HCT116 (cell line): ENCODE measurements around the gene NEDD4. TPM values are rescaled to one million over a fixed set of nuclear protein-coding genes. Genes with fewer than 3 reads are reported as not detected.
A peak's percentile ranks its signal among the peaks of the same experiment; 100 is the strongest.

Experiments used
- ATAC-seq: fragments of 200-7000 bp; cut with Tn5 transposase; 2 replicates; pipeline ENCODE4 v1.9.1; 2020; ENCODE audit warnings: mild to moderate bottlenecking, moderate library complexity
- BruUV-seq: library from RNA; stranded (reverse); fragments of 400-500 nt; replicated peaks from 2 replicates; lab custom pipeline; 2021; lab: Mats Ljungman, UMichigan
- CTCF ChIA-PET: fragments of 300-600 bp; sonication (Branson Sonifier 250); formaldehyde crosslinking; loops from one replicate; lab custom pipeline; 2021; ENCODE audit warnings: antibody characterized with exemption; lab: Charles Lee
- POLR2A ChIA-PET: fragments of 300-600, 350-600 bp; sonication (Branson Sonifier 250); formaldehyde crosslinking; loops from one replicate; lab custom pipeline; 2021; ENCODE audit warnings: antibody characterized with exemption; lab: Charles Lee
- RAD21 ChIA-PET, 2 experiments: fragments of 300-600 bp; sonication (Branson Sonifier 250); formaldehyde crosslinking; loops; one replicate each; lab custom pipeline; 2023; ENCODE audit warnings: low total read pairs in 2 of 2; ENCODE audit not compliant: uncharacterized antibody in 2 of 2, unreplicated experiment in 2 of 2, low non-redundant PET in 1 of 2; lab: Charles Lee
- DNase-seq: peaks from one replicate; pipeline ENCODE4 v3.0.0-alpha.2; 2010; ENCODE audit warnings: low read depth, low spot score
- H2AFZ ChIP-seq: fragments of 200-600 bp; shearing (Covaris generic), sonication (generic); 2 replicates; pipeline ENCODE4 v1.6.1; 2017; ENCODE audit warnings: low read depth, mixed run types, mixed read lengths, antibody characterized with exemption, low read length; ENCODE audit not compliant: poor library complexity, severe bottlenecking
- H3K27ac ChIP-seq: 2 replicates; pipeline ENCODE4 v1.5.1; 2012; ENCODE audit warnings: low read depth, low read length
- H3K27me3 ChIP-seq: fragments of 200-600 bp; sonication (generic); 2 replicates; pipeline ENCODE4 v1.6.1; 2016; ENCODE audit warnings: mixed run types, low read length, mixed read lengths; ENCODE audit not compliant: insufficient read depth
- H3K36me3 ChIP-seq, 2 experiments: fragments of 200-500 bp in 1 of 2; fragments of 200-600 bp in 1 of 2; sonication (Bioruptor generic) in 1 of 2; sonication (generic) in 1 of 2; 2 replicates each; pipeline versions ENCODE4 v1.5.1 to v1.6.1; 2014 to 2016; ENCODE audit warnings: low read length in 2 of 2, inconsistent platforms in 1 of 2, mixed read lengths in 1 of 2, mixed run types in 1 of 2; ENCODE audit not compliant: insufficient read depth in 2 of 2, control insufficient read depth in 1 of 2
- H3K4me1 ChIP-seq, 2 experiments: fragments of 200-600 bp in 1 of 2; sonication (generic) in 1 of 2; 2 replicates each; pipeline versions ENCODE4 v1.5.1 to v1.6.1; 2012 to 2017; ENCODE audit warnings: low read length in 2 of 2, inconsistent platforms in 1 of 2, mild to moderate bottlenecking in 1 of 2, mixed read lengths in 1 of 2, mixed run types in 1 of 2, moderate library complexity in 1 of 2; ENCODE audit not compliant: insufficient read depth in 2 of 2, control insufficient read depth in 1 of 2
- H3K4me2 ChIP-seq: fragments of 200-600 bp; sonication (generic); 2 replicates; pipeline ENCODE4 v1.6.1; 2017; ENCODE audit warnings: mixed run types, low read length, mixed read lengths
- H3K4me3 ChIP-seq, 2 experiments: fragments of 200-600 bp in 1 of 2; sonication (generic) in 1 of 2; replicated peaks in 1 of 2; 2 replicates each; pipeline ENCODE4 v1.5.1; 2011 to 2016; ENCODE audit warnings: low read length in 2 of 2, control low read depth in 1 of 2, low read depth in 1 of 2, mild to moderate bottlenecking in 1 of 2, mixed read lengths in 1 of 2, mixed run types in 1 of 2
- H3K79me2 ChIP-seq: fragments of 200-600 bp; sonication (generic); 2 replicates; pipeline ENCODE4 v1.6.1; 2017; ENCODE audit warnings: mild to moderate bottlenecking, mixed run types, low read length, moderate library complexity, mixed read lengths; ENCODE audit not compliant: insufficient read depth
- H3K9ac ChIP-seq: fragments of 200-600 bp; sonication (generic); 2 replicates; pipeline ENCODE4 v1.6.1; 2016; ENCODE audit warnings: low read length, mixed read lengths
- H3K9me2 ChIP-seq: fragments of 200-600 bp; sonication (generic), shearing (Covaris generic); 2 replicates; pipeline ENCODE4 v1.6.1; 2017; ENCODE audit warnings: mixed run types, mild to moderate bottlenecking, moderate library complexity; ENCODE audit not compliant: insufficient read depth
- H3K9me3 ChIP-seq, 2 experiments: fragments of 200-500 bp in 1 of 2; fragments of 200-600 bp in 1 of 2; sonication (Bioruptor generic) in 1 of 2; sonication (generic) in 1 of 2; 2 replicates each; pipeline ENCODE4 v1.6.1; 2014 to 2017; ENCODE audit warnings: low read length in 2 of 2, mixed read lengths in 2 of 2, inconsistent platforms in 1 of 2, low read depth in 1 of 2, mild to moderate bottlenecking in 1 of 2, mixed run types in 1 of 2, moderate library complexity in 1 of 2; ENCODE audit not compliant: control insufficient read depth in 1 of 2, insufficient read depth in 1 of 2
- H4K20me1 ChIP-seq: fragments of 200-600 bp; sonication (generic), shearing (Covaris generic); 2 replicates; pipeline ENCODE4 v1.6.1; 2017; ENCODE audit warnings: mixed run types, mild to moderate bottlenecking, moderate library complexity; ENCODE audit not compliant: insufficient read depth
- CBX3 ChIP-seq: IDR thresholded peaks from 2 replicates; pipeline ENCODE4 v1.6.1; 2012; ENCODE audit warnings: low read depth
- CTCF ChIP-seq, 3 experiments: fragments of 200-600 bp in 1 of 3; sonication (generic) in 1 of 3; IDR thresholded peaks in 2 of 3; conservative IDR thresholded peaks in 1 of 3; 2 replicates each; pipeline ENCODE4 v1.5.1; 2012 to 2017; ENCODE audit warnings: low read depth in 2 of 3, low read length in 2 of 3, antibody characterized with exemption in 1 of 3, borderline replicate concordance in 1 of 3, control low read depth in 1 of 3, mild to moderate bottlenecking in 1 of 3, mixed read lengths in 1 of 3, mixed run types in 1 of 3, moderate library complexity in 1 of 3; ENCODE audit not compliant: insufficient read depth in 1 of 3
- EGR1 ChIP-seq: IDR thresholded peaks from 2 replicates; pipeline ENCODE4 v1.6.1; 2012; ENCODE audit warnings: low read depth
- JUND ChIP-seq: IDR thresholded peaks from 2 replicates; pipeline ENCODE4 v1.6.1; 2012
- POLR2A ChIP-seq: IDR thresholded peaks from 2 replicates; pipeline ENCODE4 v1.7.0; 2011; ENCODE audit warnings: borderline replicate concordance; ENCODE audit not compliant: insufficient read depth, insufficient read length; ENCODE audit errors: extremely low read depth
- RAD21 ChIP-seq: IDR thresholded peaks from 2 replicates; pipeline ENCODE4 v1.6.1; 2012; ENCODE audit warnings: low read depth, mild to moderate bottlenecking
- SP1 ChIP-seq: IDR thresholded peaks from 2 replicates; pipeline ENCODE4 v1.6.1; 2012; ENCODE audit warnings: low read depth
- intact Hi-C: fragments of 100-400 bp; cut with micrococcal nuclease; formaldehyde crosslinking; loops from 2 replicates; pipeline ENCODE4 v1.10.0; 2022
- total RNA-seq: library from RNA; stranded (reverse); gene quantifications from one replicate; pipeline ENCODE4 v1.2.1, GENCODE V29; 2021; ENCODE audit not compliant: unreplicated experiment
- TF ChIP-seq, protein P1 (sequence below): IDR thresholded peaks from 2 replicates; pipeline ENCODE4 v1.6.1; 2011; ENCODE audit warnings: mild to moderate bottlenecking, low read length, moderate library complexity; ENCODE audit not compliant: insufficient replicate concordance; ENCODE audit errors: extremely low read depth

The NEDD4 gene
- total RNA-seq, 1 experiment from 2014 or later = 13.7 TPM

DNA sequence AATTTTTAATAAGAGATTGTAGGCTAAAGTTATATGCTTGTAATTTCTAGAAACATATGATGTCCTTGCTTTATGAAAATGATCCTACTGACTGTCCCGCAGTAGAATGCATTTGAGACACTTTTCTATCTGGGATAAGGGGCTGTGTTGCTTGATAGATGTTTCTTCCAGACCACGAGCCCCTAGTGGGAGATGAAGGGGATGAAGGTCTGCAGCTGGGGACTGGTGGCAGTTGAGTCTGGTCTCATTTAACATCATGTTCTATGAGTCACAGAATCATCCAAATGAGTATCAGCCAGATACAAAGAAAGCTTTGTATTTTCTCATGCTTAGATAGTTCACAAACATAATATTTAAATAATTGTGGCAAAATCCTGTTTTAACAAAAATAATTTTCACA lies 166.2 kb downstream of the NEDD4 start:
- no peak overlapping the region for H2AFZ ChIP-seq
- BruUV-seq = no TSS peak
- intact Hi-C loops = no loop called here
- H3K9ac ChIP-seq = no peak overlapping the region
- H3K27ac ChIP-seq = no peak overlapping the region
- no peak overlapping the region for H3K4me3 ChIP-seq
- no peaks in the 10 kb centered on the region for H3K79me2 ChIP-seq
- RAD21 ChIA-PET = no interaction called here
- H4K20me1 ChIP-seq = no peaks in the 10 kb centered on the region
- no peaks in the 10 kb centered on the region for H3K9me2 ChIP-seq
- H3K4me2 ChIP-seq = no peak overlapping the region
- no peaks in the 10 kb centered on the region for H3K9me3 ChIP-seq
- H3K27me3 ChIP-seq = no peaks in the 10 kb centered on the region
- no peaks in the 10 kb centered on the region for H3K4me1 ChIP-seq
- POLR2A ChIA-PET = no interaction called here
- ATAC-seq (no peak), DNase-seq (no peak)
- H3K36me3 ChIP-seq = no peaks in the 10 kb centered on the region
- CTCF ChIA-PET = no interaction called here
- TF ChIP-seq EGR1 (no peak), CTCF (IDR thresholded peaks at IDR 0.05 in 2 of 3, conservative IDR thresholded peaks at IDR 0.05 in 1 of 3; ENCODE audit: borderline replicate concordance in 1 of 3, insufficient read depth in 1 of 3, low read depth in 2 of 3, low read length in 2 of 3) (0 out of 6 replicates have a peak, but pooled peaks of 1 of the 3 experiments have one; percentile 10), POLR2A (no peak), SP1 (no peak), JUND (no peak), CBX3 (no peak)

DNA sequence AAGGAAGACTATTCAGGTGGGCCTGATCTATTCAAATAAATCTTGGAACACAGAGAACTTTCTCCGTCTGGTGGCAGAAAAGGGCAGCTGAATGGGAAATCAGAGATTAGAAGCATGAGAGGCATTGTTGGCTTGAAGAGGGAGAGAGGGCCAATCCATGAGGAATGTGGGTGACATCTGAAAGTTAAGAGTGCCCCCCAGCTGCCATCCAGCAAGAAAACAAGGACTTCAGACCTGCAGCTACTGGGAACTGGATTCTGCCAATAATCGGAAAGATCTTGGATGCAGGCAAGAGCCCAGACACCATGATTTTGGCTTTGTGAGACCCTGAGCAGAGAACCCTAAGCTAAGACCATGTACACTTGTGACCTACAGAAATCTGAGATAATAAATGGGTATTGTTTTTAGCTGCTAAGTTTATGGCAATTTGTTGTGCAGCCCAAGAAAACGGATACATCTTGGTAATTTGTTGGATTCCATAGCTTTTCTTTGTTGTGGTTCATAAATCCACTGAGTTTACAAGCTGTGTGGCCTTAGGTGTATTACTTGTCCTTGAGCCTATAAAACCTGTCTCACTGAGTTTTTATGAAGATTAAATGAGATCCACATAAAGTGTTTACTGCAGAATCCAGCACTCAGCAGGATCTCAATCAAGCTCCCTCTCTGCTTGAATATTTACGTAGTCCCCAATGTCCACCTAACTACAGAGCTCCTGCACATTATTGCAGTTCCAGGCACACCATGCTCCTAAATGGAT lies 168.4 kb downstream of the NEDD4 start:
- H3K4me3 ChIP-seq = no peak overlapping the region
- no peaks in the 10 kb centered on the region for H3K79me2 ChIP-seq
- ChIA-PET RAD21 (no interaction called here), POLR2A (no interaction called here), CTCF (no interaction called here)
- H3K9me2 ChIP-seq = no peaks in the 10 kb centered on the region
- DNase-seq = no peak
- no peak for ATAC-seq
- intact Hi-C loops = no loop called here
- H2AFZ ChIP-seq = no peak overlapping the region
- BruUV-seq = no TSS peak
- no peaks in the 10 kb centered on the region for H4K20me1 ChIP-seq
- H3K36me3 ChIP-seq = no peaks in the 10 kb centered on the region
- no peak overlapping the region for H3K4me2 ChIP-seq
- H3K9ac ChIP-seq = no peak overlapping the region
- no peaks in the 10 kb centered on the region for H3K9me3 ChIP-seq
- TF ChIP-seq, protein P1, sequence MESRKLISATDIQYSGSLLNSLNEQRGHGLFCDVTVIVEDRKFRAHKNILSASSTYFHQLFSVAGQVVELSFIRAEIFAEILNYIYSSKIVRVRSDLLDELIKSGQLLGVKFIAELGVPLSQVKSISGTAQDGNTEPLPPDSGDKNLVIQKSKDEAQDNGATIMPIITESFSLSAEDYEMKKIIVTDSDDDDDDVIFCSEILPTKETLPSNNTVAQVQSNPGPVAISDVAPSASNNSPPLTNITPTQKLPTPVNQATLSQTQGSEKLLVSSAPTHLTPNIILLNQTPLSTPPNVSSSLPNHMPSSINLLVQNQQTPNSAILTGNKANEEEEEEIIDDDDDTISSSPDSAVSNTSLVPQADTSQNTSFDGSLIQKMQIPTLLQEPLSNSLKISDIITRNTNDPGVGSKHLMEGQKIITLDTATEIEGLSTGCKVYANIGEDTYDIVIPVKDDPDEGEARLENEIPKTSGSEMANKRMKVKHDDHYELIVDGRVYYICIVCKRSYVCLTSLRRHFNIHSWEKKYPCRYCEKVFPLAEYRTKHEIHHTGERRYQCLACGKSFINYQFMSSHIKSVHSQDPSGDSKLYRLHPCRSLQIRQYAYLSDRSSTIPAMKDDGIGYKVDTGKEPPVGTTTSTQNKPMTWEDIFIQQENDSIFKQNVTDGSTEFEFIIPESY = no peak
- TF ChIP-seq RAD21 = peak; percentile 29; the same call in 1 of the 2 replicates
- H3K27ac ChIP-seq = no peak overlapping the region
- no peaks in the 10 kb centered on the region for H3K27me3 ChIP-seq
- no peaks in the 10 kb centered on the region for H3K4me1 ChIP-seq
